GM04504 (cell line): ENCODE measurements around the gene OBI1.
"Not testable (repeated sequence)": the region's sequence is repeated elsewhere in the genome, so short reads cannot be mapped to it uniquely, and the experiment has no call there.

Experiments used
- DNase-seq: peaks from one replicate; pipeline ENCODE4 v3.0.0-alpha.2; 2012; ENCODE audit warnings: low read depth

OBI1 gene

DNA sequence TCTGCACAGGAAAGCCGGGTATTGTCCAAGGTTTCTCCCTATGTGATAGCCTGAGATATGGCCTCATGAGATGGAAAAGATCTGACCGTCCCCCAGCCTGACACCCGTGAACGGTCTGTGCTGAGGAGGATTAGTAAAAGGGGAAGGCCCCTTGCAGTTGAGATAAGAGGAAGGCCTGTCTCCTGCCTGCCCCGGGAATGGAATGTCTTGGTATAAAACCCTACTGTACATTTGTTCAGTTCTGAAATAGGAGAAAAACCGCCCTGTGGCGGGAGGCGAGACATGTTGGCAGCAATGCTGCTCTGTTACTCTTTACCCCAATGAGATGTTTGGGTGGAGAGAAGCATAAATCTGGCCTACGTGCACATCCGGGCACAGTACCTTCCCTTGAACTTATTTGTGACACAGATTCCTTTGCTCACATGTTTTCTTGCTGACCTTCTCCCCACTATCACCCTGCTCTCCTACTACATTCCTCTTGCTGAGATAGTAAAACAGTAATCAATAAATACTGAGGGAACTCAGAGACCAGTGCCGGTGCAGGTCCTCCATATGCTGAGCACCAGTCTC lies 11.8 kb downstream of the OBI1 start:
- not testable (repeated sequence) for DNase-seq

- DNase-seq, result no peak
Measured at GRCh38 chr13:78638216-78638615, 20.7 kb downstream of the OBI1 start.

DNA sequence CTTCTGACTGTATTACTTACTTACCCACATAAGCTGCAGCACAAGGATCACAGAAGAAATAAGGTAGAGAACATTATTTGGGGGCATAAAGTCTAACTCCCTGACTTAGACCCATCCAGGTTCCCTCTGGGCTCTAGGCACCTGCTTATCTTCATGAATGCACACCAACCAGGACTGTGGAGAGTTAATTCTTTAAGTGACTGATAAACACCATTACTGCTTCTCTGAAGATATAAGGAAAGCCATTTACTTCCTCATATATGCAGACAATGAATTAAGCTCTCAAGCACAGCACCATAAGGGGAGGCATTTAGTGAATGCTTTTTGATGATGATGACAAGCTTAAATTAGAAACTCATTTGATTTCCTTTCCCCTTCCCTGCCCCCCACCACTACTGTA lies 22.5 kb downstream of the OBI1 start:
- no peak for DNase-seq

DNA sequence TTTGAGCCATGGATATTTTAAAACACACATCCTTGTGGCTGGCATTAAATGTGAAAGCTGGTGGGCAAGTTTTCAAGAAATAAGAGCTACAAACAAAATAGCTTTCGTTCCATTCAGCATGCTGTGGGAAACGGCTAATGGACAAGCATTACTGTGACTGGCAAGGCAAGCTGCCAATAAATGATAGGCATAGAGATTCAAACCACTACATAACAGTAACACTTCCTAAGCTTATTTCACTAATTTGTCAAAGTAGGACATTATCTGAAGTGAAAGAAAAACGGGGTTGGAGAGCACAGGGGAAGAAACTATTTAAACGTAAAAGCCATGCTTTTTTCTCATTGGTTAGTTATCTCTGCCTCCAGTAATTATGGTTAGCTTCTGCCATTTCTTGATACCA lies 26.0 kb downstream of the OBI1 start:
- DNase-seq, result no peak

DNA sequence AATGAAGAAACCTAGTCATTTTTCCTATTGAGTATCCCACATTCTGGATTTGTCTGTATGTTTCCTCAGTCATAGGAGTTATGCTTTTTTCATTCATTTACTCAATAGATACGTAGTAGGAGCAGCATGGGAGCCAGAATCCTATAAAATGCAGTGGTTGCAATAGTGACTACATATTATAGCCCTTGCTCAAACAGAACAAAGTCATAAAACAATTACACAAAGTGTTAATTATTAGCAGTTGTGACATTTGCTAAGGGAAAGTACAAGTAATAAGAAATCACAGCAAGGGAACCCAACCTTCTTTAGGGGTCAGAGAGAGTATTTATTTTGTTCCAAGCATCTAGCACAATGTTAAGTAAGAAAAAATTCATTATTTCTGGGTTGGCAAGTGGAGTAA lies 27.9 kb downstream of the OBI1 start:
- DNase-seq, result no peak

DNA sequence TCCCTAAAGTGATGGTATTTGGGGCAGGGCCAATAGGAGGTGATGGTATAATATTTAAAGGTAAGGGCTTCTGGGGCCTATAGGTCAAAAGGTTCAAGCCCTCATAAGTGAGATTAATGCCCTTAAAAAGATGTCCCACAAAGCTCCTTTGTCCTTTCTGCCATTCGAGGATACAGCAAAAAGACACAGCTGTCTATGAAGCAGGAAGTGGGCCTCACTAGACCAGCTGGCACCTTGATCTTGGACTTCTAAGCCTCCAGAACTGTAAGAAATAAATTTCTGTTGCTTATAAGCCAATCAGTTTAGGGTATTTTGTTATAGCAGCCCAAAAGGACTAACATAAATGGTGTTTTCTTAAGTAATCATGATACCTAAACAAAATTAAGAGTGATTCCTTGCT lies 28.4 kb downstream of the OBI1 start:
- no peak for DNase-seq

DNA sequence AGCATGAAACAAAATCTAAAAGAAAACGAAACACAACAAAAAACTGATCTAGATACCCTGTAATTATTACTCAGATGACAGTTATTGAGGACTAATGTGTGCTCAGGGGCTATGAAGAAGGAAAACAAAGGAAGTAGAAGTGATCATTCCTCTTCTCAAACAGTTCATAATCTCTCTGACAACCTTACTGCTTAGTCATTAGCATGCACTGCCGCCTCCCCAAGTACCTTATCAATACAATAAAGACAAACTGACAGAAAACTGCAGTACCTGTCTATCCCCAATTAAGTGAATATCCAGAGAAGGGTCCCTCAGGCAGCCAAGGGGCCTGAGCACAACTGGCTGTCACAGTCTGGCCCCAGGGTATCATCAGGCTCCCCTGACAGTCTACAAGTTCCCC lies 33.6 kb downstream of the OBI1 start:
- DNase-seq, result no peak

- DNase-seq, result no peak
Measured at GRCh38 chr13:78623132-78623531, 35.8 kb downstream of the OBI1 start.

- no peak for DNase-seq
Measured at GRCh38 chr13:78620936-78621470, 38.0 kb downstream of the OBI1 start.

GRCh38 chr13:78618411-78618810 lies 40.5 kb downstream of the OBI1 start:
- no peak for DNase-seq

DNA sequence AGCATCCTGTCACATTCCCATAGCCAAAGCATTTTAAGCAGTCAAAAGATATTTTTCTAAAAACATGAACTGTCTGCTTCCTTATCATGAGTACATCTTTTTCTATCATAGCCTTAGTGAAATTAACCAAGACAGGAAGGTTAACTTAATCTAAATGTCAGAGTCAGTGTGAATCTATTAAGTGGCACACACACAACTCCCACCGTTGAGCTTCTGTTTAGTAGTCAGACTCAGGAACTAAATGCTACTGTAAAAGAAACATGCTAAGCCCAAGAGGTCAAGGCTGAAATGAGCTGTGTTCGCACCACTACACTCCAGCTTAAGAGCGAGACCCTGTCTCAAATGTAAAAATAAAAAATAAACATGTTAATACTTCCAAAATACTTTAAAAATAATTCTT lies 47.9 kb downstream of the OBI1 start:
- DNase-seq, result no peak

- DNase-seq, result no peak
Measured at GRCh38 chr13:78610381-78610883, 48.5 kb downstream of the OBI1 start.

DNA sequence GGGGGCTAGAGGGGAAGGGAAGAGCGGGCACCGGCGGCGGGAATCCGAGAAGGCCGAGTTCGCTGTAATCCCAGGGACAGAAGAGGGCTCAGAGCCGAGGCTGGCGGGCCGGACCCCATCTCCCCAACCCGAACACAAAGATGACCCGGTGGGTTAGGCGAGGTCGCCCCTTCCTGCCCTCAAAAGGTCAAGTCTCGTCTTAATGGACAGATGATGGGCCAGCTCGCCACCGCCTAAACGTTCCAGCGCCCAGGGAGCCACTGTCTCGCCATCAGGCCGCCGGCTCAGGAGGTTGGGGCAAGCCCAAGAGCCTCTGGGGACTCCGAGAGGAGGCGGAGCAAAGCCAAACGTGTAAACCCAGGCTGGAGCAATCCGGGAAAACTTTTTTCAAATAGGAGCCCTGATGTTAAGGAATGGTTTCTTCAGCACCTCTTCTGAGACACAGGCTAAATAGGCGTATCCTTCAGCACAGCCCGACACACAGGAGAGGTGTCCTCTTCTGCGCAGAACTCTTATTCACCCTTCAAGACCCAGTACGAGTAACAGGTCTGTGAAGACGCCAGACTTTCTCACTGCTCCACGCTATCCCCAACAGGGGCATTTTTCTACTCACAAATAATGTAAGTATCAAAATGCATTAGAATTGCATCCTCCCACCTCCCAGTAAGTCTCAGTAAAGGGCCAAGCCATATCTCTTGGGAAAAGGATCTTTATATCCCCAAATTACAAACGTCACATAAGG lies 49.3 kb downstream of the OBI1 start:
- DNase-seq, result no peak

- DNase-seq, result no peak
Measured at GRCh38 chr13:78608688-78609463, 50.1 kb downstream of the OBI1 start.

GRCh38 chr13:78608252-78608687 lies 50.7 kb downstream of the OBI1 start:
- no peak for DNase-seq

- no peak for DNase-seq
Measured at GRCh38 chr13:78607409-78608251, 51.3 kb downstream of the OBI1 start.

DNA sequence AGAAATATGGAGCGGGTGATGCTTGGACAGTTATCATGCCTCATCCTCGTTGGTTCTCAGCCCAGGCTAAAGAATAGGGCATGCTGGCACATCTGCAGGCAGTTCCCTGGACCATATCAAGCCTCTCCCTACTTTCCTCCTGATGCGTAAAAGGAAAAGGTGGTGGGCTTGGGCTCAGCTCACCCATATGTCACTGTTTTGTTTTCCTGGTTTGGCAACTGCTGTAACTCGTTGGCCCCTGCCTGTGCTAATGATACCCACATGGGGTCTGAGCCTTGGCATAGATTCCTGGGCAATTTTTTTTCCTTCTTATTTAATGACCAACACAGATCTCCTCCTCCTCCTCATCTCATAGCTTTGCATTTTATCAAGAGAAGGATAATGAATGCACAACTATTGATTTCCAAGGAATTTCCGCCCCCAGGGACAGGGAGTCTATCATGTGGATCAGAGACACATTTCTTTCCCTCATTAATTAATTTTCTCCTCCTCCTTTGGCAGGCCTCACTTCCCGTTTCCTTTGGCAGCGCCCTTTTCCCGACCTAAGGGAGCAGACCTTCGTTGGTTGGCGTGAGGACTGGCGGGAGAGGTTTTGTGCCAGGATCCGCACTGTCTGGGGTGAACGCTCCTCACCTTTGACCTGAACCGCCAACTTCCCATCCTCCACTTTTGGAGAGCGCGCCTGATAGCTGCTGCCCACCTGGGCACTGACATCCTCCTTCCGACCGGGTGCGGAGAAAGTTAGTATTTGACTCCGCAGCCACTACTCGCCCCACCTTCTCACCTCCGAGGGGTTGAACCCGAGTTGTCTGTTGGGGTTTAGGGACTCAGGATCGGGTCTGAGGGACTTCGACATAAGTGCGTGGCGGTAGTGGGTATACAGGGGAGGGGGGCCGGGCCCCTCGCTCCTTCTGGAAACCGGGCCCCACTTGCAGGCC lies 52.2 kb downstream of the OBI1 start:
- no peak for DNase-seq

DNA sequence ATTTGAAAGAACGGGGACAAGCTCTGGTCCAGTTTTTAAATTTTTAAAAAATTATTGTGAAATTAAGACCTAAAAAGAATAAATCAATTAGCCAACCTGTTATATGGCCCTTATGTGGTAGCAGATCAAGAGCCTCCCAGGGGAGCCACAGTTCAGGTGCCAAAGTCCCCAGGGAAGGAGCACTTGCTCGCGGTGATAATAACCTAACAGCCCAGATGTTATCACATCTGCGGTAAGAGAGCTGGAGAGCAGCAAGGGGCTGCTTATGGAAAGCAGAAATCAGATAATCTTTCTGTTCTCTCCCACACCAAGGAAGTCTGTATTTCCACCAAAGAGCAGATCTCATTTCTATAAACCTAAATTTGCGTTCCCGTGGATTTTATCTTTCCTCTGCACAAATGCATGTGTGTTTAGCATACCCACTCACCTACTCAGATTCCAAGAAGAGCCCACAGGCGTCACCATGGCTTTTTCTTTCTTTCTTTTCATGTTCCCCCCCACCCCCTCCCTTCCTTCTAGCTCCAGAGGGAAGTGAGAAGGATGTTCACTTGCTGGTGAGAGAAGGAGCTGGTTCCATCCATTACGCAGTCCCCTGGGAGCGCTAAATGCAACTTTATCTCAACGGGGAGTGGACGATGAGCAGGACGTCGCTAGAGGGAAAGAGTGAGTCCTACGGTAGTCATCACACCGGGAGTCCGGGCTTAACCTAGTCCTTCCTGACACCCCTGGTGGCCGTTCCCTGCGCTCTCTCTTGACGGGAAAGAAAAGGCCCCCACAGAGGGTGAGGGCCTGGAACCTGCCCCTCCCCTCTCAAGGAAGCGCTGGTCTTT lies 54.0 kb downstream of the OBI1 start:
- DNase-seq, result no peak

GRCh38 chr13:78603240-78603957 lies 55.6 kb downstream of the OBI1 start, which contains the start of gene POU4F1:
TSS of gene POU4F1 (minus strand) at chr13:78603552. CDS start at chr13:78603326, 226 bp downstream.
- no peak for DNase-seq
